Measurements from ENCODE around the gene LRRC9.

DNA sequence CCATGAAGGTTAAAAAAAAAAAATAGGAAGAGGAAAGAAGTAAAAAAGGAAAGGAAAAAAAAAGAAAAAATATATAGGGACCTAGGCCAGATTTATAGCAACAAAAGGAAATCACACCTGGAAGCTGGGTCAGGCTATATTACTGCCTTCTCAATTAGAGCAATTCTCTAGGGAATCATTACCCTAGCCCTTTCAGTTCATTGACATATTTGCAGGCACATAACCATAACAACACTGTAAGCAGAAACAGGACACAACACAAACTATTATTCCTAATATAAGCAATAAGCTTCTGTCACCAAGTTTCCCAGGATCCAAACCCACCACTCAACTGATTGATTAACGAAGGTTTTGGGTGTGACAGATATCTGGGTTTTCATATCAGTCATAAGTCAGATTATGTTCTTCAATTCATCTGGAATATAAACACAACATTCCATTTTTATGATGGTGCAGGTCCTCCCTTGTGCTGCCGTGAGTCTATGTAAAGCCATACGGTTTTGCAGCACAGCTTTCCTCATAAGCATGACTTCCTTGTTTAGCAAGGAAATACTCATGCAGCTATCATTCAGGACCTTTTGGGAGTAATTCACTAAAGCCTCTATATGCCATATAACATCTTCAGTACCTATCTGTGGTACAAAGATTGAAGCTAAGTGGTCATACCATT lies 176.0 kb downstream of the LRRC9 start:
- TF ChIP-seq CTCF (IDR thresholded peaks at IDR 0.05 in 8 of 11, conservative IDR thresholded peaks at IDR 0.05 in 3 of 11) (no peak), POLR2A (IDR thresholded peaks at IDR 0.05) (no peak)
